Transverse colon (tissue), 3 donors: ENCODE measurements around the gene PTCHD1.

Source experiments
- POLR2A ChIP-seq: fragments of 450-650 bp; IDR thresholded peaks from one replicate; pipeline ENCODE4 v1.6.1; 2016; ENCODE audit warnings: antibody characterized with exemption, mild to moderate bottlenecking, moderate library complexity
- TF ChIP-seq, protein P1 (sequence below), 5 experiments: fragments of 200-600 bp in 3 of 5; fragments of 450-650 bp in 2 of 5; sonication (generic) in 3 of 5; IDR thresholded peaks; 1 replicate in 2 of 5; 2 replicates in 3 of 5; pipeline ENCODE4 v1.5.1; 2016 to 2017; ENCODE audit warnings: antibody characterized with exemption in 5 of 5, inconsistent platforms in 3 of 5, mild to moderate bottlenecking in 2 of 5, moderate library complexity in 1 of 5

DNA sequence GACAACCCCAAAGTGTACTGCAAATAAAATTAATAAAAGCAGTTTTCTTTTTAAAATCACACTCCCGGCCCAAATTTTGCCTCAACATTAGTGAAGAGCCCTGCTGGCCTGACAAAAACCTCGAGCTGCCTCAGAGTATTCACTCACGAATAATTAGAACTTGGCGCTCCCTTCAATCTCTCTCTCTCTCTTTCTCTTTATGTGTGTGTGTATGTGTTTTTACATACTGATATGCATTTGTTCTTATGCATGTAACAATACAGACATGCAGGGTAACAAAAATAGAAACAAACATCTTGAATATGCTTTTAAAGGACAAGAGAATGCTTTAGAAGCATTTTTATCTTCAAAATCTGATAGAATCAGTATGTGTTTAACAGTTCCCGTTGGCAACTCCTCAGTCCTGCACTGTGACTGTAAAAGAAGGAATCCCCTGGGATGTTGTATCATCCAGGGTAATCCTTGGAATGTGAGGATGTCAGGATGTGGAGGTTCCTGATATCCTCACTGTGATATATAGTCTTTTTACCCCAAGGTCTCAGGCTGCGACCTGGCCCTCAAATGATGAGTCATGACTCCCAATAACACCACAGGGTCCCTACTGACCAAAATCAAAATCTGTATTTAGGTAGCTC lies 53.0 kb downstream of the PTCHD1 start:
- TF ChIP-seq, protein P1, sequence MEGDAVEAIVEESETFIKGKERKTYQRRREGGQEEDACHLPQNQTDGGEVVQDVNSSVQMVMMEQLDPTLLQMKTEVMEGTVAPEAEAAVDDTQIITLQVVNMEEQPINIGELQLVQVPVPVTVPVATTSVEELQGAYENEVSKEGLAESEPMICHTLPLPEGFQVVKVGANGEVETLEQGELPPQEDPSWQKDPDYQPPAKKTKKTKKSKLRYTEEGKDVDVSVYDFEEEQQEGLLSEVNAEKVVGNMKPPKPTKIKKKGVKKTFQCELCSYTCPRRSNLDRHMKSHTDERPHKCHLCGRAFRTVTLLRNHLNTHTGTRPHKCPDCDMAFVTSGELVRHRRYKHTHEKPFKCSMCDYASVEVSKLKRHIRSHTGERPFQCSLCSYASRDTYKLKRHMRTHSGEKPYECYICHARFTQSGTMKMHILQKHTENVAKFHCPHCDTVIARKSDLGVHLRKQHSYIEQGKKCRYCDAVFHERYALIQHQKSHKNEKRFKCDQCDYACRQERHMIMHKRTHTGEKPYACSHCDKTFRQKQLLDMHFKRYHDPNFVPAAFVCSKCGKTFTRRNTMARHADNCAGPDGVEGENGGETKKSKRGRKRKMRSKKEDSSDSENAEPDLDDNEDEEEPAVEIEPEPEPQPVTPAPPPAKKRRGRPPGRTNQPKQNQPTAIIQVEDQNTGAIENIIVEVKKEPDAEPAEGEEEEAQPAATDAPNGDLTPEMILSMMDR (IDR thresholded peaks at IDR 0.05) = no peak
- TF ChIP-seq POLR2A = no peak
